Liver (tissue), 9 donors: ENCODE measurements around the gene AMMECR1. TPM values are rescaled to one million over a fixed set of nuclear protein-coding genes. Genes with fewer than 3 reads are reported as not detected.

Experiments
- DNase-seq: peaks from one replicate; pipeline ENCODE4 v3.0.0-alpha.2; 2017; ENCODE audit warnings: low spot score
- H3K27ac ChIP-seq, 2 donors: one replicate each; pipeline ENCODE4 v1.7.0; 2013; ENCODE audit warnings: inconsistent platforms in 2 of 2, low read length in 2 of 2, control low read depth in 1 of 2, low read depth in 1 of 2, mild to moderate bottlenecking in 1 of 2
- H3K27me3 ChIP-seq, 4 donors: one replicate each; pipeline versions ENCODE4 v1.6.1 to v1.7.0; 2013; ENCODE audit warnings: low read length in 3 of 4, inconsistent platforms in 1 of 4, mild to moderate bottlenecking in 1 of 4, moderate library complexity in 1 of 4; ENCODE audit not compliant: control insufficient read depth in 4 of 4, insufficient read depth in 4 of 4
- H3K36me3 ChIP-seq, 4 donors: one replicate each; pipeline versions ENCODE4 v1.6.1 to v1.7.0; 2013; ENCODE audit warnings: low read length in 3 of 4, mild to moderate bottlenecking in 3 of 4, low read depth in 1 of 4, moderate library complexity in 1 of 4; ENCODE audit not compliant: control insufficient read depth in 4 of 4, insufficient read depth in 3 of 4
- H3K4me1 ChIP-seq, 4 donors: one replicate each; pipeline versions ENCODE4 v1.6.1 to v1.7.0; 2013; ENCODE audit warnings: low read length in 3 of 4, mild to moderate bottlenecking in 3 of 4, moderate library complexity in 1 of 4; ENCODE audit not compliant: control insufficient read depth in 4 of 4, insufficient read depth in 4 of 4
- H3K4me3 ChIP-seq, 3 donors: one replicate each; pipeline versions ENCODE4 v1.6.1 to v1.7.0; 2013; ENCODE audit warnings: low read length in 3 of 3, control low read depth in 1 of 3, low read depth in 1 of 3, mild to moderate bottlenecking in 1 of 3
- H3K9ac ChIP-seq, 2 donors: one replicate each; pipeline ENCODE4 v1.7.0; 2013; ENCODE audit warnings: low read length in 2 of 2, mild to moderate bottlenecking in 2 of 2, moderate library complexity in 2 of 2, control low read depth in 1 of 2, low read depth in 1 of 2
- H3K9me3 ChIP-seq, 4 donors: one replicate each; pipeline versions ENCODE4 v1.6.1 to v1.7.0; 2013; ENCODE audit warnings: low read length in 3 of 4; ENCODE audit not compliant: control insufficient read depth in 4 of 4
- EGR1 ChIP-seq, 2 donors: IDR thresholded peaks; 2 replicates each; pipeline ENCODE4 v1.6.1; 2016 to 2018; ENCODE audit warnings: antibody characterized with exemption in 2 of 2, low read depth in 2 of 2
- FOXA2 ChIP-seq: IDR thresholded peaks from 2 replicates; pipeline ENCODE4 v1.6.1; 2016; ENCODE audit warnings: antibody characterized with exemption
- HNF4A ChIP-seq, 2 donors: conservative IDR thresholded peaks; 2 replicates each; pipeline ENCODE4 v1.6.1; 2016; ENCODE audit warnings: antibody characterized with exemption in 2 of 2, mild to moderate bottlenecking in 2 of 2
- NR2F2 ChIP-seq: IDR thresholded peaks from 2 replicates; pipeline ENCODE4 v1.6.1; 2016; ENCODE audit warnings: antibody characterized with exemption
- RXRA ChIP-seq, 2 donors: IDR thresholded peaks; 2 replicates each; pipeline ENCODE4 v1.6.1; 2017 to 2018; ENCODE audit warnings: antibody characterized with exemption in 2 of 2, mild to moderate bottlenecking in 1 of 2
- YY1 ChIP-seq: IDR thresholded peaks from 2 replicates; pipeline ENCODE4 v1.6.1; 2016; ENCODE audit warnings: antibody characterized with exemption, mild to moderate bottlenecking
- WGBS: extraction: QIAGEN DNeasy Blood & Tissue Kit; methylation state at CpG from one replicate; pipeline ENCODE4 v1.1.7; 2013; 5-methylcytosine and 5-hydroxymethylcytosine counted together
- polyA plus RNA-seq, 2 donors: library from polyadenylated mRNA; stranded (reverse) in 1 of 2; unstranded in 1 of 2; fragments of 200-250 nt in 1 of 2; fragments of >200 nt in 1 of 2; fragmentation: Nextera tagmentation in 1 of 2; extraction: Ambion mirVana in 1 of 2; gene quantifications; one replicate each; pipeline versions ENCODE4 v1.2.1 to v1.2.3, GENCODE V29; 2013 to 2015
- total RNA-seq, 2 donors: library from RNA; depleted of rRNA; stranded (reverse); fragments of >200 nt; gene quantifications; one replicate each; pipeline ENCODE4 v1.2.3, GENCODE V29; 2014
- TF ChIP-seq, protein P1 (sequence below): IDR thresholded peaks from 2 replicates; pipeline ENCODE4 v1.6.1; 2016; ENCODE audit warnings: antibody characterized with exemption
- TF ChIP-seq, protein P2 (sequence below): fragments of 150-350 bp; IDR thresholded peaks from 2 replicates; pipeline ENCODE4 v1.5.1; 2017; ENCODE audit warnings: improper control_type of control experiment, low read depth, low read length; ENCODE audit not compliant: missing input control
- TF ChIP-seq, protein P3 (sequence below): IDR thresholded peaks from 2 replicates; pipeline ENCODE4 v1.6.1; 2016; ENCODE audit warnings: antibody characterized with exemption
- TF ChIP-seq, protein P4 (sequence below): IDR thresholded peaks from 2 replicates; pipeline ENCODE4 v1.6.1; 2016; ENCODE audit warnings: antibody characterized with exemption, mild to moderate bottlenecking
- donor health status: healthy.
- donor health status: healthy.
- donor health status: healthy.
- donor health status: healthy.
- donor health status: healthy.

The AMMECR1 gene
- total and polyA plus RNA-seq, 4 donors = 1.7 to 30.9 (median 3.6) TPM

DNA sequence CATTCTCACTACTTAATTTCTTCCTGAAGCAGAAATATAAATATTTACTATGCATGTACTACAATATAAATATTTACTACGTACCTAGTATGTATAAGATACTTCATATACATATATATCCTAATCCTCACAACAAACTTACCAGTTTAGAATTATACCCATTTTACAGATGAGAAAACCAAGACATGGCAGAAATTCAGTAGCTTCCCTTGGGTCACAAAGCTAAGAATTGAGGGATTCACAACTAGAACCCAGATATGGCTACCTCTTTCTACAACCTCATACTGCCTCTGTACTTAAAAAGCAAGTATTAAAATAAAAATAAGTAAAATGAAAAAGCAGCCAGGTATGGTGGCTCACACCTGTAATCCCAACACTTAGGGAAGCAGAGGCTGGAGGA lies 65.9 kb downstream of the AMMECR1 start:
- Histone ChIP-seq H3K36me3 (no peaks in the 10 kb centered on the region), H3K9ac (no peak overlapping the region), H3K9me3 (no peaks in the 10 kb centered on the region), H3K27ac (no peak overlapping the region), H3K4me3 (no peak overlapping the region), H3K4me1 (no peaks in the 10 kb centered on the region), H3K27me3 (no peaks in the 10 kb centered on the region)
- TF ChIP-seq, protein P1, sequence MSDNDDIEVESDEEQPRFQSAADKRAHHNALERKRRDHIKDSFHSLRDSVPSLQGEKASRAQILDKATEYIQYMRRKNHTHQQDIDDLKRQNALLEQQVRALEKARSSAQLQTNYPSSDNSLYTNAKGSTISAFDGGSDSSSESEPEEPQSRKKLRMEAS = no peak
- TF ChIP-seq, protein P2, sequence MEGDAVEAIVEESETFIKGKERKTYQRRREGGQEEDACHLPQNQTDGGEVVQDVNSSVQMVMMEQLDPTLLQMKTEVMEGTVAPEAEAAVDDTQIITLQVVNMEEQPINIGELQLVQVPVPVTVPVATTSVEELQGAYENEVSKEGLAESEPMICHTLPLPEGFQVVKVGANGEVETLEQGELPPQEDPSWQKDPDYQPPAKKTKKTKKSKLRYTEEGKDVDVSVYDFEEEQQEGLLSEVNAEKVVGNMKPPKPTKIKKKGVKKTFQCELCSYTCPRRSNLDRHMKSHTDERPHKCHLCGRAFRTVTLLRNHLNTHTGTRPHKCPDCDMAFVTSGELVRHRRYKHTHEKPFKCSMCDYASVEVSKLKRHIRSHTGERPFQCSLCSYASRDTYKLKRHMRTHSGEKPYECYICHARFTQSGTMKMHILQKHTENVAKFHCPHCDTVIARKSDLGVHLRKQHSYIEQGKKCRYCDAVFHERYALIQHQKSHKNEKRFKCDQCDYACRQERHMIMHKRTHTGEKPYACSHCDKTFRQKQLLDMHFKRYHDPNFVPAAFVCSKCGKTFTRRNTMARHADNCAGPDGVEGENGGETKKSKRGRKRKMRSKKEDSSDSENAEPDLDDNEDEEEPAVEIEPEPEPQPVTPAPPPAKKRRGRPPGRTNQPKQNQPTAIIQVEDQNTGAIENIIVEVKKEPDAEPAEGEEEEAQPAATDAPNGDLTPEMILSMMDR = no peak
- TF ChIP-seq, protein P3, sequence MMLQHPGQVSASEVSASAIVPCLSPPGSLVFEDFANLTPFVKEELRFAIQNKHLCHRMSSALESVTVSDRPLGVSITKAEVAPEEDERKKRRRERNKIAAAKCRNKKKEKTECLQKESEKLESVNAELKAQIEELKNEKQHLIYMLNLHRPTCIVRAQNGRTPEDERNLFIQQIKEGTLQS = no peak
- no peak for TF ChIP-seq HNF4A (conservative IDR thresholded peaks at IDR 0.05)
- TF ChIP-seq EGR1 (IDR thresholded peaks at IDR 0.05; ENCODE audit: low read depth in 2 of 2) = no peak
- TF ChIP-seq RXRA (IDR thresholded peaks at IDR 0.05) = no peak
- TF ChIP-seq FOXA2 = no peak
- no peak for DNase-seq
- WGBS = 96% methylated on average over 1 of the region's 1 CpG

DNA sequence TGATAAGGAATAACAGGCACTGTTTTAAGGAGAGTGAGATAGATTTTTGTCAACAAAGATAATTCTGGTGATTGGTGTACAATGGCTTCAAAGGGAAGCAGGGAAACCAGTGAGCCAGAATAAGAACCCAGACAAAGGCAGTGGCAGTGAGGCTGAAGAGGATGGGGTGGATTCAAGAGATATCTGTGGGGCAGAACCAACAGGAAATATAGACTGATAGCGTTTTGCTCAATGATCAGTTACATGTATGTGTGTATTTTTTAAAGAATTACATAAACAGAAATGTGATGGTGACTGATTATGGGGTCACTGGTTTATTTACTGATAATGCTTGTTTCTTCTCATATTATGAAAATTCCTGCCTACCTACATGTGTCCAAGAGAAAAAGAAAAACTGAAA lies 66.4 kb downstream of the AMMECR1 start:
- Histone ChIP-seq H3K27me3 (no peaks in the 10 kb centered on the region), H3K4me3 (no peak overlapping the region), H3K27ac (no peak overlapping the region), H3K9ac (no peak overlapping the region), H3K36me3 (no peaks in the 10 kb centered on the region), H3K9me3 (no peaks in the 10 kb centered on the region), H3K4me1 (no peaks in the 10 kb centered on the region)
- WGBS = 65% methylated on average over 1 of the region's 1 CpG
- DNase-seq = no peak
- TF ChIP-seq NR2F2 (no peak), FOXA2 (no peak), RXRA (IDR thresholded peaks at IDR 0.05) (no peak)
- TF ChIP-seq, protein P3 = no peak

DNA sequence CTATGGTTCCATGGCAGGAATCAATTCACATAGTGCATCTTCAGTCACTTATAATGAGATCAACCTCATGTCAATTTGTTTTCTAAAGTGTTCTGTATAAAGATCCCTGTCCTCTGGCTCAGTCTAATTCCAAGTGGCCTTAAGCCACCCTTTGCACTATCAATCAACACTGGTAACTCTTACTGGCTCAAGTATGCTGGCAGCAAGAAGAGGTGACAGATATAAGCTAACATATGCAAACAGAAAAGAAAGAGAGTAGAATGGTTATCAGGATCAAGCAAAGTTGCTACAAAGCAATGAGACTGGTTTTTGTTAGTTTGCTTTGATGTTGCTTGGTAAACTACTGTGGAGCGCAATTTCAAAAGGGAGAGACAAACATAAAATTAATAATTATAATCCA lies 67.0 kb downstream of the AMMECR1 start:
- TF ChIP-seq FOXA2 (no peak), YY1 (no peak)
- TF ChIP-seq, protein P3 = no peak
- TF ChIP-seq, protein P4, sequence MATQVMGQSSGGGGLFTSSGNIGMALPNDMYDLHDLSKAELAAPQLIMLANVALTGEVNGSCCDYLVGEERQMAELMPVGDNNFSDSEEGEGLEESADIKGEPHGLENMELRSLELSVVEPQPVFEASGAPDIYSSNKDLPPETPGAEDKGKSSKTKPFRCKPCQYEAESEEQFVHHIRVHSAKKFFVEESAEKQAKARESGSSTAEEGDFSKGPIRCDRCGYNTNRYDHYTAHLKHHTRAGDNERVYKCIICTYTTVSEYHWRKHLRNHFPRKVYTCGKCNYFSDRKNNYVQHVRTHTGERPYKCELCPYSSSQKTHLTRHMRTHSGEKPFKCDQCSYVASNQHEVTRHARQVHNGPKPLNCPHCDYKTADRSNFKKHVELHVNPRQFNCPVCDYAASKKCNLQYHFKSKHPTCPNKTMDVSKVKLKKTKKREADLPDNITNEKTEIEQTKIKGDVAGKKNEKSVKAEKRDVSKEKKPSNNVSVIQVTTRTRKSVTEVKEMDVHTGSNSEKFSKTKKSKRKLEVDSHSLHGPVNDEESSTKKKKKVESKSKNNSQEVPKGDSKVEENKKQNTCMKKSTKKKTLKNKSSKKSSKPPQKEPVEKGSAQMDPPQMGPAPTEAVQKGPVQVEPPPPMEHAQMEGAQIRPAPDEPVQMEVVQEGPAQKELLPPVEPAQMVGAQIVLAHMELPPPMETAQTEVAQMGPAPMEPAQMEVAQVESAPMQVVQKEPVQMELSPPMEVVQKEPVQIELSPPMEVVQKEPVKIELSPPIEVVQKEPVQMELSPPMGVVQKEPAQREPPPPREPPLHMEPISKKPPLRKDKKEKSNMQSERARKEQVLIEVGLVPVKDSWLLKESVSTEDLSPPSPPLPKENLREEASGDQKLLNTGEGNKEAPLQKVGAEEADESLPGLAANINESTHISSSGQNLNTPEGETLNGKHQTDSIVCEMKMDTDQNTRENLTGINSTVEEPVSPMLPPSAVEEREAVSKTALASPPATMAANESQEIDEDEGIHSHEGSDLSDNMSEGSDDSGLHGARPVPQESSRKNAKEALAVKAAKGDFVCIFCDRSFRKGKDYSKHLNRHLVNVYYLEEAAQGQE = no peak
- Histone ChIP-seq H3K4me3 (no peak overlapping the region), H3K27ac (no peak overlapping the region), H3K9ac (no peak overlapping the region), H3K36me3 (no peaks in the 10 kb centered on the region), H3K4me1 (no peaks in the 10 kb centered on the region), H3K9me3 (no peaks in the 10 kb centered on the region), H3K27me3 (no peaks in the 10 kb centered on the region)
- DNase-seq = no peak
- WGBS = 100% methylated on average over 1 of the region's 1 CpG
